Keratinocyte (primary cell): Measurements from ENCODE around the gene MIER3. TPM values are rescaled to one million over a fixed set of nuclear protein-coding genes. Genes with fewer than 3 reads are reported as not detected.

Experiments used
- DNase-seq: peaks from one replicate; pipeline ENCODE4 v3.0.0-alpha.2; 2011; ENCODE audit warnings: low read depth, missing footprints, low spot score
- FAIRE-seq: peaks from 2 replicates; lab custom pipeline; 2011; peaks lifted over from hg19 to GRCh38; lab: Jason Lieb, UNC
- H2AFZ ChIP-seq: 2 replicates; pipeline ENCODE4 v1.6.0; 2012; ENCODE audit warnings: low read length, control low read depth, inconsistent platforms; ENCODE audit not compliant: control insufficient read depth
- H3K27ac ChIP-seq: 2 replicates; pipeline ENCODE4 v1.5.1; 2011; ENCODE audit warnings: low read length; ENCODE audit not compliant: control insufficient read depth, insufficient read depth
- H3K27me3 ChIP-seq: 3 replicates; pipeline ENCODE4 v1.6.0; 2011; ENCODE audit warnings: low read length; ENCODE audit not compliant: control insufficient read depth, insufficient read depth; ENCODE audit errors: extremely low read depth
- H3K36me3 ChIP-seq, 2 experiments: 2 replicates in 1 of 2; 3 replicates in 1 of 2; pipeline ENCODE4 v1.5.1; 2011; ENCODE audit warnings: low read length in 2 of 2, mild to moderate bottlenecking in 1 of 2; ENCODE audit not compliant: control insufficient read depth in 2 of 2, insufficient read depth in 2 of 2; ENCODE audit errors: extremely low read depth in 1 of 2
- H3K4me1 ChIP-seq: 3 replicates; pipeline ENCODE4 v1.5.1; 2011; ENCODE audit warnings: low read length; ENCODE audit not compliant: control insufficient read depth, insufficient read depth; ENCODE audit errors: extremely low read depth
- H3K4me2 ChIP-seq: 3 replicates; pipeline ENCODE4 v1.6.0; 2011; ENCODE audit warnings: low read depth, low read length; ENCODE audit not compliant: control insufficient read depth, insufficient read depth; ENCODE audit errors: extremely low read depth
- H3K4me3 ChIP-seq, 3 experiments: fragments of 200-600 bp in 1 of 3; sonication (generic) in 1 of 3; 2 replicates in 2 of 3; 3 replicates in 1 of 3; pipeline ENCODE4 v1.5.1; 2011 to 2016; ENCODE audit warnings: low read length in 3 of 3, mild to moderate bottlenecking in 3 of 3, control low read depth in 2 of 3, inconsistent platforms in 1 of 3, low read depth in 1 of 3, mixed read lengths in 1 of 3, mixed run types in 1 of 3, moderate library complexity in 1 of 3; ENCODE audit not compliant: control insufficient read depth in 2 of 3, insufficient read depth in 2 of 3; ENCODE audit errors: extremely low read depth in 1 of 3
- H3K79me2 ChIP-seq: 2 replicates; pipeline ENCODE4 v1.6.0; 2012; ENCODE audit warnings: low read length; ENCODE audit not compliant: control insufficient read depth, insufficient read depth
- H3K9ac ChIP-seq: 3 replicates; pipeline ENCODE4 v1.6.0; 2011; ENCODE audit warnings: low read length; ENCODE audit not compliant: control insufficient read depth, insufficient read depth; ENCODE audit errors: extremely low read depth
- H3K9me1 ChIP-seq: 3 replicates; pipeline ENCODE4 v1.6.0; 2011; ENCODE audit warnings: low read length; ENCODE audit not compliant: control insufficient read depth, insufficient read depth; ENCODE audit errors: extremely low read depth
- H3K9me3 ChIP-seq: 2 replicates; pipeline ENCODE4 v1.5.1; 2012; ENCODE audit warnings: low read depth, low read length; ENCODE audit not compliant: control insufficient read depth
- H4K20me1 ChIP-seq: 3 replicates; pipeline ENCODE4 v1.6.0; 2011; ENCODE audit warnings: low read length; ENCODE audit not compliant: control insufficient read depth, insufficient read depth; ENCODE audit errors: extremely low read depth
- EZH2 ChIP-seq: IDR thresholded peaks from one replicate; pipeline ENCODE4 v1.6.1; 2012; ENCODE audit warnings: inconsistent platforms, mild to moderate bottlenecking, low read length, moderate library complexity
- dilution Hi-C: fragments of 300-500 bp; cut with MboI; formaldehyde crosslinking; loops from one replicate; pipeline ENCODE4 v1.7.0; 2020; ENCODE audit warnings: low sequenced_read_pairs; ENCODE audit not compliant: extremely low pct_ligation_motif_present
- polyA plus RNA-seq, 5 experiments: library from polyadenylated mRNA; depleted of rRNA in 3 of 5; stranded (reverse) in 3 of 5; stranded (forward) in 1 of 5; unstranded in 1 of 5; fragments of >200 nt; gene quantifications; 1 replicate in 1 of 5; 2 replicates in 3 of 5; 3 replicates in 1 of 5; pipeline versions ENCODE4 v1.2.1 to v1.2.3, GENCODE V29; 2011 to 2012; ENCODE audit warnings: missing spikeins in 2 of 5, low read depth in 1 of 5, low replicate concordance in 1 of 5
- TF ChIP-seq, protein P1 (sequence below), 3 experiments: IDR thresholded peaks in 1 of 3; conservative IDR thresholded peaks in 1 of 3; optimal IDR thresholded peaks in 1 of 3; 2 replicates in 2 of 3; 3 replicates in 1 of 3; pipeline versions ENCODE3 to v1.5.1; 2011; ENCODE audit warnings: low read length in 3 of 3, mild to moderate bottlenecking in 3 of 3, moderate library complexity in 2 of 3, control low read depth in 1 of 3, inconsistent platforms in 1 of 3; ENCODE audit not compliant: insufficient read depth in 2 of 3; ENCODE audit errors: extremely low read depth in 1 of 3

Gene MIER3
- polyA plus RNA-seq, 1 donor (not counting 4 experiments of a cell fraction or from before 2014, with no cell fraction given): 13.3 TPM

DNA sequence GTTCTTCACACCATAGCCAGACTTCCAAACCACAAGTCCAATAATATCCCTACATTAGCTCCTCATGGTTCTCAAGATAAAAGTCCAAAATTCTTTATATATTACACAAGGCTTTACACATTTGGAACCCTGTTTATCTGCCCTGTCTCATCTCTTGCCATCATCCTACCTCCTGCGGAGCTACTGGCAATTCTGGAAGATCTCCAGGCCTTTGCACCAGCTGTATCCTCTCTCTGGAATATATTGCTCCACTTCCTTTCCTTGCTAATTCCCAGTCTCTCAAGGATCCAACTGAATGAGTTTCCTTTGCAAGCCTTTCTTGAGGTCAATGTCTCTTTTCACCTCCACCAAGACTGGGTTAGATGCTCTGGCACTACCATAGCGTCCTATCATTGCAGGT is 41.3 kb upstream of the MIER3 start:
- H3K4me2 ChIP-seq: no peak overlapping the region
- H3K36me3 ChIP-seq: no peaks in the 10 kb centered on the region
- no peaks in the 10 kb centered on the region for H3K9me1 ChIP-seq
- DNase-seq (no peak), FAIRE-seq (no peak)
- H4K20me1 ChIP-seq: no peaks in the 10 kb centered on the region
- dilution Hi-C loops: no loop called here
- H3K9me3 ChIP-seq: no peaks in the 10 kb centered on the region
- no peak overlapping the region for H3K9ac ChIP-seq
- no peak for TF ChIP-seq EZH2
- TF ChIP-seq, protein P1, sequence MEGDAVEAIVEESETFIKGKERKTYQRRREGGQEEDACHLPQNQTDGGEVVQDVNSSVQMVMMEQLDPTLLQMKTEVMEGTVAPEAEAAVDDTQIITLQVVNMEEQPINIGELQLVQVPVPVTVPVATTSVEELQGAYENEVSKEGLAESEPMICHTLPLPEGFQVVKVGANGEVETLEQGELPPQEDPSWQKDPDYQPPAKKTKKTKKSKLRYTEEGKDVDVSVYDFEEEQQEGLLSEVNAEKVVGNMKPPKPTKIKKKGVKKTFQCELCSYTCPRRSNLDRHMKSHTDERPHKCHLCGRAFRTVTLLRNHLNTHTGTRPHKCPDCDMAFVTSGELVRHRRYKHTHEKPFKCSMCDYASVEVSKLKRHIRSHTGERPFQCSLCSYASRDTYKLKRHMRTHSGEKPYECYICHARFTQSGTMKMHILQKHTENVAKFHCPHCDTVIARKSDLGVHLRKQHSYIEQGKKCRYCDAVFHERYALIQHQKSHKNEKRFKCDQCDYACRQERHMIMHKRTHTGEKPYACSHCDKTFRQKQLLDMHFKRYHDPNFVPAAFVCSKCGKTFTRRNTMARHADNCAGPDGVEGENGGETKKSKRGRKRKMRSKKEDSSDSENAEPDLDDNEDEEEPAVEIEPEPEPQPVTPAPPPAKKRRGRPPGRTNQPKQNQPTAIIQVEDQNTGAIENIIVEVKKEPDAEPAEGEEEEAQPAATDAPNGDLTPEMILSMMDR (optimal IDR thresholded peaks at IDR 0.05 in 1 of 3, IDR thresholded peaks at IDR 0.05 in 1 of 3, conservative IDR thresholded peaks at IDR 0.05 in 1 of 3; ENCODE audit: extremely low read depth in 1 of 3, insufficient read depth in 2 of 3, low read length in 3 of 3): no peak
- no peak overlapping the region for H2AFZ ChIP-seq
- no peaks in the 10 kb centered on the region for H3K27me3 ChIP-seq
- H3K27ac ChIP-seq: no peak overlapping the region
- no peaks in the 10 kb centered on the region for H3K4me1 ChIP-seq
- H3K79me2 ChIP-seq: no peaks in the 10 kb centered on the region
- no peak overlapping the region for H3K4me3 ChIP-seq

DNA sequence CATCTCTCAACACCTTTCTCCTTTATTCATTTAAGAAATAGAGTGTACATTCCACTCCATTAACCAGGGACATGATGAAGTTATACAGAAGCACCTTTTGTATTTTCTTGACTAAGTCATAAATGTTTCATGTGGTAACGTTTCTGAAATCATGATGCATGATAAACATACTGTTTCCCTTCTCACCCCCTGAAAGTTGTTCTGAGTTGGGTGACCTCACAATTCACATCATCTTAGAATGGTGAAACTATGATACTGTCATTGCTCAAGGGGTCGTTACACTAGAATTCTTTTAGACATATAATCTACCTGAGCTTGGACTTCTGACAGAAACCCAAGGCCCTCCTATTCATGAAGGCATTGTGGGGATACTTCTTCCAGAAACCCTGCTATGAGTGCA is 37.8 kb upstream of the MIER3 start:
- Histone ChIP-seq H4K20me1 (no peaks in the 10 kb centered on the region), H3K27me3 (no peaks in the 10 kb centered on the region), H2AFZ (no peak overlapping the region), H3K4me1 (no peaks in the 10 kb centered on the region), H3K27ac (no peak overlapping the region), H3K36me3 (no peaks in the 10 kb centered on the region), H3K4me2 (no peak overlapping the region), H3K9me3 (no peaks in the 10 kb centered on the region), H3K4me3 (no peak overlapping the region), H3K9me1 (no peaks in the 10 kb centered on the region), H3K79me2 (no peaks in the 10 kb centered on the region), H3K9ac (no peak overlapping the region)
- no peak for FAIRE-seq
- no peak for DNase-seq
- TF ChIP-seq EZH2: no peak
- TF ChIP-seq, protein P1 (optimal IDR thresholded peaks at IDR 0.05 in 1 of 3, IDR thresholded peaks at IDR 0.05 in 1 of 3, conservative IDR thresholded peaks at IDR 0.05 in 1 of 3; ENCODE audit: extremely low read depth in 1 of 3, insufficient read depth in 2 of 3, low read length in 3 of 3): no peak
- dilution Hi-C loops: no loop called here
